Measurements from ENCODE around the gene DPEP2.
"Not testable (repeated sequence)": the region's sequence is repeated elsewhere in the genome, so short reads cannot be mapped to it uniquely, and the experiment has no call there.

- not testable (repeated sequence) for TF ChIP-seq CTCF, POLR2AphosphoS5 (IDR thresholded peaks at IDR 0.05)
Observed at GRCh38 chr16:68009872-68010271, 10.6 kb upstream of the DPEP2 start.

Measured in breast epithelium (tissue), 3 donors.